Raji (cell line): Measurements from ENCODE around the gene OTOP3.

Source experiments
- POLR2A ChIP-seq: IDR thresholded peaks from 2 replicates; pipeline ENCODE4 v1.6.1; 2011; ENCODE audit warnings: low read depth, low read length, control low read depth; ENCODE audit not compliant: insufficient read depth

OTOP3 gene

GRCh38 chr17:74964988-74965622 lies 29.4 kb downstream of the OTOP3 start:
- no peak for TF ChIP-seq POLR2A

DNA sequence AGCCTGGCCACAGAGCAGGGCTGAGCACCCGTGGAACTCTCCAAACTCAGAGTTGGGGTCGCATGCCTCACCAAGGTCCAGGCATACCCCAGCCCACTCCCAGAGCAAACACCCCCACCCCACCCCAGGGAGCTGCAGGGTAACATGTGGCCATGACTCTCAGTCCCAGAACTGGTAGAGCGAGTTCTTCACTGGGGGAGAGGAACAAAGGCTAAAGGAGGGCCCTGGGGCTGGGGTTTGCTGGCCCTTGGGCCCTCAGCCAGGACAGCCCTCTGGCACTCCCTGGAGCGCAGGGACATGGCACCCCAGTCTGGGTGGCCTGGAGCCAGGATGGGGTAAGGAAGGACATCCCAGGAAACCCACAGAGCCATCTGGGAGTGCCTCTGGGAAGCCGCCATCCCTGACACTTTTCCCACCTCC lies 32.7 kb downstream of the OTOP3 start:
- no peak for TF ChIP-seq POLR2A

GRCh38 chr17:74970395-74970794 lies 34.7 kb downstream of the OTOP3 start:
- no peak for TF ChIP-seq POLR2A

GRCh38 chr17:74971069-74971841 lies 35.6 kb downstream of the OTOP3 start:
- TF ChIP-seq POLR2A, result no peak

DNA sequence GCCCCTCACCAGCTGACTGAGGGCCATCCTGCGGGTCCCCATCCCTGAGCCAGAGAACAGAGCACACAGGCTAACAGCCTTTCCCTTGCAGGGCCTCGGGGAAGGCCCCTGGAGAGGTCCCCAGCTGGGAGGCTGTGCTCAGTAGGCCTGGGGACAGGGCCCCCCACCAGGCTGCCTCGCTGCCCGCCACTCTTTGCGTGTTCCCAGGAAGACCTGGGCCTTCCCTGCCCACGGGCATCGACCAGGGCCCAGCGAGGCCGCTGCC lies 36.1 kb downstream of the OTOP3 start:
- TF ChIP-seq POLR2A, result no peak

- no peak for TF ChIP-seq POLR2A
These were observed 36.6 kb downstream of the OTOP3 start, which contains the start of gene HID1 for GRCh38 chr17:74972107-74972972. TSS of gene HID1 (minus strand) at chr17:74972759. CDS start at chr17:74972656, 103 bp downstream.

DNA sequence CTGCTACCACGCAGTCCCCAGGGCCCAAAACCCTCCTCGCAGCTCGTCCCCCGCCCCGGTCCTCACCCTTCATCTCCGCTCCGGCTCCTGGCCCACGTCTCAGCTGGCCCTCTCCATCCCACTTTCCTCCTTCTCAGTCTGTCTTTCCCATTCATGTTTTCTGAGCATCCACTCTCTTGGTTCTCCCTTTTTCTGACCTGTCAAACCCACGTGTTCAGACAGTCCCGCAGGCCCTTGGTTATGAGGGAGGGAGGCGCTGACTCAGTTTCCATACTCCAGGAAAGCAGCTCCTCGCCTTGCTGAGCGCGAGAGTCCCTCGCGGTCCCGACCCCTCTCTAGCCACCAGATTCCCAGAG lies 37.3 kb downstream of the OTOP3 start:
- no peak for TF ChIP-seq POLR2A

- no peak for TF ChIP-seq POLR2A
These were observed 40.2 kb downstream of the OTOP3 start for GRCh38 chr17:74975943-74976342.

- TF ChIP-seq POLR2A, result no peak
These were observed 42.1 kb downstream of the OTOP3 start for GRCh38 chr17:74977802-74978201.

- no peak for TF ChIP-seq POLR2A
These were observed 42.5 kb downstream of the OTOP3 start for GRCh38 chr17:74978240-74978639.

GRCh38 chr17:74979408-74980146 lies 43.9 kb downstream of the OTOP3 start:
- TF ChIP-seq POLR2A, result no peak

DNA sequence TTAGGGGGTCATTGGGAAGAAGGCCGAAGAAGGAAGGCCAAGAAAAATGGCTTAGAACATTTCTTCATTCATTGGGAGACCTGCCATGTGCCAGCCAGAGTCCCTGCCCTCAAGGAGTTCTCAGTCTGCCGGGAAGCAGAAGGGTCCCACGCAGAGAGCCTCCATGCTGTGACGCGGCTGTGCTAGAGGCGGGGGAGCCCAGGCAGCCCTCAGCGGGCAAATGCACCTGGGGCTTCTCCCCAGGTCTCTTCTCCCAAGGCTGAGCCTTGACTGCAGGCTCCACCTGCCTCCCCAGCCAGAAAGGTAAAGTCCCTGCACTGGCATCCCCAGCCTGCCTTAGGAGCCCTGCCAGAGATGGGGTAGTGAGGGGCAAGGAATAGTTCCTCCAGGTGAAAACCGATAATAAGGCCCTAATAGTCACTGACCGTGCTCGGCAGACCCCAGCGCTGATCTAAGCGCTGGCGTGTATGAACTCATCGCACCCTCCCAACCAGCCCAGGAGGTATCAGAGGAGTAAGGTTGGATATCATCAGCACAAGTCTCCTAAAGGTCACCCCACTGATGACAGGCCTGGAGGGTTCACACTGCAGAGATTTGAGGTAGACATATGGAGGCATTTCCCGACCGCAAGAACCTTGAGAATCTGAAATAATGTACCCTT lies 45.8 kb downstream of the OTOP3 start:
- TF ChIP-seq POLR2A, result no peak

GRCh38 chr17:74981979-74982662 lies 46.4 kb downstream of the OTOP3 start:
- no peak for TF ChIP-seq POLR2A

GRCh38 chr17:74986206-74986576 lies 50.5 kb downstream of the OTOP3 start:
- no peak for TF ChIP-seq POLR2A
